ENCODE results near the gene CCDC9B.

DNA sequence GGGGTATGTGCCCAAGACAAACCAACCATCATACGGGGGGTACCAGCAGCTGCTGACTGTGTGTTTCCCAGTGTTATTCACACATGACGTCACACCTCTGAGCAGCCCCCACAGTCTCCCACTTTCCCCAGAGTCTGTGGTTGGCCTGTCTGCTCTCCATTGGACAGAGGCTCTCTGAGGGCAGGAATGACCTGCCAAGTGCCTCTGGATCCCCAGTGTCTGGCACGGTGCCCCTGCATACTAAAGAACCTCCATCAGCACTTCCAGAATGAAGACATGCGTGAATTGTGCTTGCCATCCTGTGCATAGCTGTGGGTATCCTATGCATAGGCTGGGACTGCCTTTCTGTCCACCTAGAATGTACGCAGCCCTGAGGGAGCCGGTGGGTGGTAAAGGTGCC lies 3.5 kb upstream of the CCDC9B start:
- TF ChIP-seq, protein P1, sequence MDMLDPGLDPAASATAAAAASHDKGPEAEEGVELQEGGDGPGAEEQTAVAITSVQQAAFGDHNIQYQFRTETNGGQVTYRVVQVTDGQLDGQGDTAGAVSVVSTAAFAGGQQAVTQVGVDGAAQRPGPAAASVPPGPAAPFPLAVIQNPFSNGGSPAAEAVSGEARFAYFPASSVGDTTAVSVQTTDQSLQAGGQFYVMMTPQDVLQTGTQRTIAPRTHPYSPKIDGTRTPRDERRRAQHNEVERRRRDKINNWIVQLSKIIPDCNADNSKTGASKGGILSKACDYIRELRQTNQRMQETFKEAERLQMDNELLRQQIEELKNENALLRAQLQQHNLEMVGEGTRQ (CRISPR knock-in tag; IDR thresholded peaks at IDR 0.05), result no peak
- no peak for TF ChIP-seq ESRRA (CRISPR knock-in tag; IDR thresholded peaks at IDR 0.05; ENCODE audit: borderline replicate concordance)
- TF ChIP-seq, protein P2, sequence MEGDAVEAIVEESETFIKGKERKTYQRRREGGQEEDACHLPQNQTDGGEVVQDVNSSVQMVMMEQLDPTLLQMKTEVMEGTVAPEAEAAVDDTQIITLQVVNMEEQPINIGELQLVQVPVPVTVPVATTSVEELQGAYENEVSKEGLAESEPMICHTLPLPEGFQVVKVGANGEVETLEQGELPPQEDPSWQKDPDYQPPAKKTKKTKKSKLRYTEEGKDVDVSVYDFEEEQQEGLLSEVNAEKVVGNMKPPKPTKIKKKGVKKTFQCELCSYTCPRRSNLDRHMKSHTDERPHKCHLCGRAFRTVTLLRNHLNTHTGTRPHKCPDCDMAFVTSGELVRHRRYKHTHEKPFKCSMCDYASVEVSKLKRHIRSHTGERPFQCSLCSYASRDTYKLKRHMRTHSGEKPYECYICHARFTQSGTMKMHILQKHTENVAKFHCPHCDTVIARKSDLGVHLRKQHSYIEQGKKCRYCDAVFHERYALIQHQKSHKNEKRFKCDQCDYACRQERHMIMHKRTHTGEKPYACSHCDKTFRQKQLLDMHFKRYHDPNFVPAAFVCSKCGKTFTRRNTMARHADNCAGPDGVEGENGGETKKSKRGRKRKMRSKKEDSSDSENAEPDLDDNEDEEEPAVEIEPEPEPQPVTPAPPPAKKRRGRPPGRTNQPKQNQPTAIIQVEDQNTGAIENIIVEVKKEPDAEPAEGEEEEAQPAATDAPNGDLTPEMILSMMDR (IDR thresholded peaks at IDR 0.05), result no peak
- TF ChIP-seq, protein P3, sequence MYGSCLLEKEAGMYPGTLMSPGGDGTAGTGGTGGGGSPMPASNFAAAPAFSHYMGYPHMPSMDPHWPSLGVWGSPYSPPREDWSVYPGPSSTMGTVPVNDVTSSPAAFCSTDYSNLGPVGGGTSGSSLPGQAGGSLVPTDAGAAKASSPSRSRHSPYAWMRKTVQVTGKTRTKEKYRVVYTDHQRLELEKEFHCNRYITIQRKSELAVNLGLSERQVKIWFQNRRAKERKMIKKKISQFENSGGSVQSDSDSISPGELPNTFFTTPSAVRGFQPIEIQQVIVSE (CRISPR knock-in tag; IDR thresholded peaks at IDR 0.05; ENCODE audit: borderline replicate concordance), result no peak
- TF ChIP-seq, protein P4, sequence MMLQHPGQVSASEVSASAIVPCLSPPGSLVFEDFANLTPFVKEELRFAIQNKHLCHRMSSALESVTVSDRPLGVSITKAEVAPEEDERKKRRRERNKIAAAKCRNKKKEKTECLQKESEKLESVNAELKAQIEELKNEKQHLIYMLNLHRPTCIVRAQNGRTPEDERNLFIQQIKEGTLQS (CRISPR knock-in tag; conservative IDR thresholded peaks at IDR 0.05), result no peak
- TF ChIP-seq NR2C2 (CRISPR knock-in tag; IDR thresholded peaks at IDR 0.05), result no peak
- TF ChIP-seq, protein P5, sequence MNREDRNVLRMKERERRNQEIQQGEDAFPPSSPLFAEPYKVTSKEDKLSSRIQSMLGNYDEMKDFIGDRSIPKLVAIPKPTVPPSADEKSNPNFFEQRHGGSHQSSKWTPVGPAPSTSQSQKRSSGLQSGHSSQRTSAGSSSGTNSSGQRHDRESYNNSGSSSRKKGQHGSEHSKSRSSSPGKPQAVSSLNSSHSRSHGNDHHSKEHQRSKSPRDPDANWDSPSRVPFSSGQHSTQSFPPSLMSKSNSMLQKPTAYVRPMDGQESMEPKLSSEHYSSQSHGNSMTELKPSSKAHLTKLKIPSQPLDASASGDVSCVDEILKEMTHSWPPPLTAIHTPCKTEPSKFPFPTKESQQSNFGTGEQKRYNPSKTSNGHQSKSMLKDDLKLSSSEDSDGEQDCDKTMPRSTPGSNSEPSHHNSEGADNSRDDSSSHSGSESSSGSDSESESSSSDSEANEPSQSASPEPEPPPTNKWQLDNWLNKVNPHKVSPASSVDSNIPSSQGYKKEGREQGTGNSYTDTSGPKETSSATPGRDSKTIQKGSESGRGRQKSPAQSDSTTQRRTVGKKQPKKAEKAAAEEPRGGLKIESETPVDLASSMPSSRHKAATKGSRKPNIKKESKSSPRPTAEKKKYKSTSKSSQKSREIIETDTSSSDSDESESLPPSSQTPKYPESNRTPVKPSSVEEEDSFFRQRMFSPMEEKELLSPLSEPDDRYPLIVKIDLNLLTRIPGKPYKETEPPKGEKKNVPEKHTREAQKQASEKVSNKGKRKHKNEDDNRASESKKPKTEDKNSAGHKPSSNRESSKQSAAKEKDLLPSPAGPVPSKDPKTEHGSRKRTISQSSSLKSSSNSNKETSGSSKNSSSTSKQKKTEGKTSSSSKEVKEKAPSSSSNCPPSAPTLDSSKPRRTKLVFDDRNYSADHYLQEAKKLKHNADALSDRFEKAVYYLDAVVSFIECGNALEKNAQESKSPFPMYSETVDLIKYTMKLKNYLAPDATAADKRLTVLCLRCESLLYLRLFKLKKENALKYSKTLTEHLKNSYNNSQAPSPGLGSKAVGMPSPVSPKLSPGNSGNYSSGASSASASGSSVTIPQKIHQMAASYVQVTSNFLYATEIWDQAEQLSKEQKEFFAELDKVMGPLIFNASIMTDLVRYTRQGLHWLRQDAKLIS (CRISPR knock-in tag; IDR thresholded peaks at IDR 0.05; ENCODE audit: borderline replicate concordance), result no peak
- TF ChIP-seq, protein P6, sequence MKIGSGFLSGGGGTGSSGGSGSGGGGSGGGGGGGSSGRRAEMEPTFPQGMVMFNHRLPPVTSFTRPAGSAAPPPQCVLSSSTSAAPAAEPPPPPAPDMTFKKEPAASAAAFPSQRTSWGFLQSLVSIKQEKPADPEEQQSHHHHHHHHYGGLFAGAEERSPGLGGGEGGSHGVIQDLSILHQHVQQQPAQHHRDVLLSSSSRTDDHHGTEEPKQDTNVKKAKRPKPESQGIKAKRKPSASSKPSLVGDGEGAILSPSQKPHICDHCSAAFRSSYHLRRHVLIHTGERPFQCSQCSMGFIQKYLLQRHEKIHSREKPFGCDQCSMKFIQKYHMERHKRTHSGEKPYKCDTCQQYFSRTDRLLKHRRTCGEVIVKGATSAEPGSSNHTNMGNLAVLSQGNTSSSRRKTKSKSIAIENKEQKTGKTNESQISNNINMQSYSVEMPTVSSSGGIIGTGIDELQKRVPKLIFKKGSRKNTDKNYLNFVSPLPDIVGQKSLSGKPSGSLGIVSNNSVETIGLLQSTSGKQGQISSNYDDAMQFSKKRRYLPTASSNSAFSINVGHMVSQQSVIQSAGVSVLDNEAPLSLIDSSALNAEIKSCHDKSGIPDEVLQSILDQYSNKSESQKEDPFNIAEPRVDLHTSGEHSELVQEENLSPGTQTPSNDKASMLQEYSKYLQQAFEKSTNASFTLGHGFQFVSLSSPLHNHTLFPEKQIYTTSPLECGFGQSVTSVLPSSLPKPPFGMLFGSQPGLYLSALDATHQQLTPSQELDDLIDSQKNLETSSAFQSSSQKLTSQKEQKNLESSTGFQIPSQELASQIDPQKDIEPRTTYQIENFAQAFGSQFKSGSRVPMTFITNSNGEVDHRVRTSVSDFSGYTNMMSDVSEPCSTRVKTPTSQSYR (CRISPR knock-in tag; IDR thresholded peaks at IDR 0.05), result no peak
- no peak for TF ChIP-seq SP1 (CRISPR knock-in tag; conservative IDR thresholded peaks at IDR 0.05)

Data from WTC11 (cell line).